C4-2B (cell line): ENCODE measurements around the gene DES.

Experiments used
- ZFX ChIP-seq: fragments of 450-650 bp; IDR thresholded peaks from 2 replicates; pipeline ENCODE4 v1.6.1; 2017
- TF ChIP-seq, protein P1 (sequence below): fragments of 450-650 bp; conservative IDR thresholded peaks from 2 replicates; pipeline ENCODE4 v1.5.1; 2017; ENCODE audit warnings: mild to moderate bottlenecking

DNA sequence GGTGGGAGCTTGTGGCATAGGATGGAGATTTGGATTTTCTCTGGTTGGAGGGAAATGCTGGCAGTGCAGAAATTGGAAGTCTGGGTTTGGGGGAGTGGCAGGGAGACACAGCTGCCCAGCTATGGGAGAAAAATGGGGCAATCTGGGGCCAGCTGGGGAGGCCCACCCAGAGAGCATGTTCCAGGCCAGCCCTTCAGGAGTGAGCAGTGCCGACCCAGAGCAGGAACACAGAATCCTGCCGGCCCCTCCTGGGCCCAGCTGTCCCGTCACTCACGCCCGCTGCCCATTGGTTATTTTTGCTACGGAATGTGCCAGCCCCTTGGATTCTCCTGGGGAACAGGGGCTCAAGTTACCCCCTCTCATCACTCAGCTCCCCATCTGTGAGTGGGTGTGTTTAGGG is 21.3 kb downstream of the DES start:
- TF ChIP-seq, protein P1, sequence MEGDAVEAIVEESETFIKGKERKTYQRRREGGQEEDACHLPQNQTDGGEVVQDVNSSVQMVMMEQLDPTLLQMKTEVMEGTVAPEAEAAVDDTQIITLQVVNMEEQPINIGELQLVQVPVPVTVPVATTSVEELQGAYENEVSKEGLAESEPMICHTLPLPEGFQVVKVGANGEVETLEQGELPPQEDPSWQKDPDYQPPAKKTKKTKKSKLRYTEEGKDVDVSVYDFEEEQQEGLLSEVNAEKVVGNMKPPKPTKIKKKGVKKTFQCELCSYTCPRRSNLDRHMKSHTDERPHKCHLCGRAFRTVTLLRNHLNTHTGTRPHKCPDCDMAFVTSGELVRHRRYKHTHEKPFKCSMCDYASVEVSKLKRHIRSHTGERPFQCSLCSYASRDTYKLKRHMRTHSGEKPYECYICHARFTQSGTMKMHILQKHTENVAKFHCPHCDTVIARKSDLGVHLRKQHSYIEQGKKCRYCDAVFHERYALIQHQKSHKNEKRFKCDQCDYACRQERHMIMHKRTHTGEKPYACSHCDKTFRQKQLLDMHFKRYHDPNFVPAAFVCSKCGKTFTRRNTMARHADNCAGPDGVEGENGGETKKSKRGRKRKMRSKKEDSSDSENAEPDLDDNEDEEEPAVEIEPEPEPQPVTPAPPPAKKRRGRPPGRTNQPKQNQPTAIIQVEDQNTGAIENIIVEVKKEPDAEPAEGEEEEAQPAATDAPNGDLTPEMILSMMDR: no peak
- TF ChIP-seq ZFX: no peak
